Myocyte (in vitro differentiated cells): ENCODE results near the gene PLS1. TPM values are rescaled to one million over a fixed set of nuclear protein-coding genes. Genes with fewer than 3 reads are reported as not detected.
"Not testable (repeated sequence)": the region's sequence is repeated elsewhere in the genome, so short reads cannot be mapped to it uniquely, and the experiment has no call there.

Experiments used
- DNase-seq: peaks from one replicate; pipeline ENCODE4 v3.0.0-alpha.2; 2012; ENCODE audit warnings: low read depth
- polyA plus RNA-seq: library from polyadenylated mRNA; unstranded; fragments of >200 nt; gene quantifications from one replicate; pipeline ENCODE4 v1.2.1, GENCODE V29; 2012; ENCODE audit warnings: missing spikeins
- total RNA-seq: library from RNA; depleted of rRNA; stranded (reverse); fragments of >200 nt; gene quantifications from 2 replicates; pipeline ENCODE4 v1.2.3, GENCODE V29; 2014

PLS1 gene, protein sequence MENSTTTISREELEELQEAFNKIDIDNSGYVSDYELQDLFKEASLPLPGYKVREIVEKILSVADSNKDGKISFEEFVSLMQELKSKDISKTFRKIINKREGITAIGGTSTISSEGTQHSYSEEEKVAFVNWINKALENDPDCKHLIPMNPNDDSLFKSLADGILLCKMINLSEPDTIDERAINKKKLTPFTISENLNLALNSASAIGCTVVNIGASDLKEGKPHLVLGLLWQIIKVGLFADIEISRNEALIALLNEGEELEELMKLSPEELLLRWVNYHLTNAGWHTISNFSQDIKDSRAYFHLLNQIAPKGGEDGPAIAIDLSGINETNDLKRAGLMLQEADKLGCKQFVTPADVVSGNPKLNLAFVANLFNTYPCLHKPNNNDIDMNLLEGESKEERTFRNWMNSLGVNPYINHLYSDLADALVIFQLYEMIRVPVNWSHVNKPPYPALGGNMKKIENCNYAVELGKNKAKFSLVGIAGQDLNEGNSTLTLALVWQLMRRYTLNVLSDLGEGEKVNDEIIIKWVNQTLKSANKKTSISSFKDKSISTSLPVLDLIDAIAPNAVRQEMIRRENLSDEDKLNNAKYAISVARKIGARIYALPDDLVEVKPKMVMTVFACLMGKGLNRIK
- total RNA-seq, result 0.53 and 1.1 TPM in 2 replicates
- 0.32 TPM for polyA plus RNA-seq

DNA sequence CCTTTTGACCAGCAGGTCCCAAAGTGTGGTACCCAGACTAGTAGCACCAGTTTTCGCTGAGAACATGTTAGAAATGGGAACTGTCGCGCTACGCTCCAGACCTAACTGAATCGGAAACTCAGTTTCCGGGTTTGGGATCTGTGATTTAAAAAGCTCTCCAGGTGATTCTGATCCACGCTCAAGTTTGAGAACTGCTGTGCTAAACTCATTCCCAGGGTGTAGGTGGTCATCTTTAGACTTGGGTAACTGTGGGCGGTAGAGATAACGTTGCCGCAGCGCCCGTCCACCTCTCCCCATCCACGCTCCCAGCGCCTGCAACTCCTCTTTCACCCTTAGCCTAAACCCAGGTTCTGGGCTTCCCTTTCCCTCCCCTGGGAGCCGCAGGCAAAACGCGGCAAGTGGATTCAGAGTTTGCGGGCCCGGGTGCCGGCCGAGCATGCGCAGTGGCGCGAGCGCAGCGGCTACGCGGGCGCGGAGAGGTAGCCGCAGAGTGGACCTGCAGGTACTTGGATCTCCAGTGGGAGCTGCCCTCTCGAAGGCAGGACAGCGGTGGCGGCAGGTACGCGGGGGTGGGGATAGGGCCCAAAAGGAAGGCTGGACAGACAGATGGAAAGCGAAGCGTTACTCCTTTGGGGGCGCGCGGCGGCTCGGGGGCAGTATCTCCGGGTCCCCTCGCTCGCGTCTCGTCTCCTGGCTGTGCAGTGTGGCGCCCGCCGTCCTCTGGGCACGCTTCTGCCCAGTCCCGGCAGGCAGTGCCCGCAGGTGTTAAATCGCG lies at the start of gene PLS1:
Gene PLS1, plus strand, starts transcription at position 443 of the 775 bp plus-strand sequence. CDS start 67,845 bp downstream, outside the sequence.
- DNase-seq, result peak; percentile 81

DNA sequence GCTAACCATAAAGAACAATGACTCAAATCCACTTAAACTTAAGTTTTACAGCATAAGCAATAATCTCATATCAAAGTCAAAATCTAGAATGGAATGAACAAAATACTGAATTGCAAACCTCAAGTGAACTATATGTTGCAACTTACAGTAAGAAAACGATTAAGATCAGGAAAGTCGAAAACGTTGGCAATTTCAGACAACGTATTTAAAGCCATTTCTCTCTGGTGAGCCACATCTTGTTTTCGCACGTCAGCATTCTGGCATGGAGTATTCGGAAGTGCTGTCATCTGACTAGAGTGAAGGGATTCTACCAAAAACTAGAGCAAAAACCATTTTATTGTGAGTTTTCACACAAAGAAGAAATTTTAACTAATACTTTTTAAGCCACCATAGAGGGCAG lies 46.2 kb upstream of the PLS1 start:
- no peak for DNase-seq

DNA sequence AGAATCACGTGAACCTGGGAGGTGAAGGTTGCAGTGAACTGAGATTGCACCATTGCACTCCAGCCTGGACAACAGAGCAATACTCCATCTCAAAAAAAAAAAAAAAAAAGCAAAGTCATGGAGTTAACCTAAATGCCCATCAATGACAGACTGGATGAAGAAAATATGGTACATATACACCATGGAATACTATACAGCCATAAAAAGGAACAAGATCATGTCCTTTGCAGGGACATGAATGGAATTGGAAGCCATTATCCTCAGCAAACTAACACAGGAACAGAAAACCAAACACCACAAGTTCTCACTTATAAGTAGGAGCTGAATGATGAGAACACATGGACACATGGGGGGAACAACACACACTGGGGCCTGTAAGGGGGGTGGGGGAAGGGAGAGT lies 43.6 kb upstream of the PLS1 start:
- not testable (repeated sequence) for DNase-seq

DNA sequence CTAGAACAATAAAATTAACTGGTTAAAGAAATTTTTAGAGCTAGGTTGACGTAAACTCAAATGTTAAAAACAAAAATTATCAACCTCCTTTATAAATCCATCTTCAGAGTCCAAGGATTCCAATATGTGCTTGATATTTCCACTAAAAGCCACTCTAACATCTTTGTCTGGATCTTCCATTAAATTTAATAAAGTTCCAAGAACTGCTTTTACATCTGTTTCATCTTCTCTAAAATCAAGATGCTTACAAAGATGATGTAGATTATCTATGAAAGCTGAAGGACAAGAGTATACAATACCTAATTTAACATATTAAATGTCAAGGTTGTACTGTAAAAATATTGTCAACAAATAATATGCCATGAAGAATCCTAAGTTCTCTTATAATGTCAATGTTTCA lies 42.5 kb upstream of the PLS1 start:
- DNase-seq, result no peak

DNA sequence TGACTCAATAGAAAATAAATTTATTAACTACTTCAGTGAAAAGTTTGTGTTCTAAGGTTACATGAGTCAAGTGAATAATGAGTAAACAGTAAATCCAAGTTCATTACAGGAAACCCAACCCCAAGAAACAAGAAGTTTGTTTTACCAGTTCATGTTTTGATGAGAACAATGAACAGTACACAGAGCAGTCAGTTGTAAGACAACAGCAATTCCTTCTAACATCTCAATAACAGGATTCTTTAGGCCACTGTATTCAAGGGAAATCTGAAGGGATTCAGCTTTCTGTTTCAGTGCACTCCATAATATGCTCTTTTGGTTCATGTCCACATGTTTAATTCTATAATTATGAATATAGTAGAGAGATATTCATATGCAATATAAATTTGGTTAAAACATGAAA lies 36.1 kb upstream of the PLS1 start:
- no peak for DNase-seq

DNA sequence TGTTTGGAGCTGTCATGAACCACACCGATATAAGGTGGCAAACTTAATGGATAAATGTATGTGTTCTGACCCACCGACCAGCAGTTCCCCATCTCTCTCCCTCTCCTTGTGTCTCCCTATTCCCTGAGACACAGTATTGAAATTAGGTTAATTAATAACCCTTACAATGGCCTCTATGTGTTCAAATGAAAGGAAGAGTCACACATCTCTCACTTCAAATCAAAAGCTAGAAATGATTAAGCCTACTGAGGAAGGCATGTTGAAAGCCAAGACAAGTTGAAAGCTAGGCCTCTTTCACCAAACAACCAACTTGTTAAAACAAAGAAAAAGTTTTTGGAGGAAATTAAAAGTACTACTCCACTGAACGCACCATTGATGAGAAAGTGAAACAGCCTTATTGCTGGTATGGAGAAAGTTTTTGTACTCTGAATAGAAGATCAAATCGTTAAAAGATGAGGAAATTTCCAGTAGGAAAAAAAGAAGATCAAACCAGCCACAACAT lies 32.6 kb upstream of the PLS1 start:
- DNase-seq, result no peak

DNA sequence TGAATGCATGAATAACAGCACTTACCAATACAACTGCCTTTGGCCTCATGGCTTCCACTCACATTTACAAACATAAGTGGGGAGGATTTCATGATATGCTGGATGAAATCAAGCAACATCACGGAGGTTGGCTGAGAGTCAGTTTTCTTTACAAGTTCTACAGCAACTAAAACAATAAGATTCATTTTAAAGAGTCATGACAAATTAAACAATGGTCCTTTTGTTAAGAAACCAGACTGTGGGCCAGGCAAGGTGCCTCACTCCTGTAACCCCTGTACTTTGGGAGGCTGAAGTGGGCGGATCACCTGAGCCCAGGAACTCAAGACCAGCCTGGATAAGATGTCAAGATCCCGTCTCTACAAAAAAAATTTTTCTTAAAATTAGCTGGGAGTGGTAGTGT lies 30.1 kb upstream of the PLS1 start:
- DNase-seq, result no peak

DNA sequence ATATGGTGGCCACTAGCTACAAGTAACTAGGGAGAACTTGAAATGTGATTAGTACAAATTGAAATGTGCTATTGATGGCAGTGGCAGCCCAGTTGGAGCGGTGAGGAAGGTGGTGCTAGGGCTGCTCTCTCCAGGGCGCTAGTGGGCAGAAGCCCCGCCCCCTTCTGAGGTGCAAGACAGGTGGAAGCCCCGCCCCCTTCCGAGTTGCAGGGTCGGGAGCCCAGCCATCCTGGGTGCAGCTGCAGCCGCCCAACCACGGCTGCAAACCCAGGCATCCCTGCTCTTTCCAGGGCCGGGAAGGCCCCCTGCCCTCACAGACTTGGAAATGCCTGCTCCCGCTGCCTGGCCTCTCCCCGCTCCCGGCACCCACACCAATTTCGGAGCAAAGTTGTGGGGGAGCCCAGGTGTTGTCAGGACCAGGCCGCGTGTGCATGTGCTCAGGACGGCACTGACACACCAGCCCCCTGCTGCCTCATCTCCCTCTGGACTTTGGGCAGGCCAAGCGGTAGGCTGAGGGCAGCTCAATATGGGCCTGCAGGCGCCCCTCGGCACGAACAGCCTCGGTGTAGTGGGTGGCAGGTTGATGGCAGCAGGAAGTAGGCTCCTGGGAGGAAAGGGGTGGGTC lies 27.7 kb upstream of the PLS1 start:
- no peak for DNase-seq

DNA sequence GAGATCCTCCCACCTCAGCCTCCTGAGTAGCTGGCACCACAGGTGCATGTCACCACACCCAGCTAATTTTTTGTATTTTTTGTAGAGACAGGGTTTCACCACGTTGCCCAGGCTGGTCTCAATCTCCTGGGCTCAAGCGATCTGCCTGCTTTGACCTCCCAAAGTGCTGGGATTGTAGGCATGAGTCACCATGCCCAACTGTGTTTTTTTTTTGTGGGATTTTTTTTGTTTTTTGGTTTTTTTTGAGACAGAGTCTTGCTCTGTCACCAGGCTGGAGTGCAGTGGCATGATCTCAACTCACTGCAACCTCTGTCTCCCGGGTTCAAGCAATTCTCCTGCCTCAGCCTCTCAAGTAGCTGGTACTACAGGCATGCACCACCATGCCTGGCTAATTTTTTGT lies 26.8 kb upstream of the PLS1 start:
- DNase-seq, result peak; percentile 14

DNA sequence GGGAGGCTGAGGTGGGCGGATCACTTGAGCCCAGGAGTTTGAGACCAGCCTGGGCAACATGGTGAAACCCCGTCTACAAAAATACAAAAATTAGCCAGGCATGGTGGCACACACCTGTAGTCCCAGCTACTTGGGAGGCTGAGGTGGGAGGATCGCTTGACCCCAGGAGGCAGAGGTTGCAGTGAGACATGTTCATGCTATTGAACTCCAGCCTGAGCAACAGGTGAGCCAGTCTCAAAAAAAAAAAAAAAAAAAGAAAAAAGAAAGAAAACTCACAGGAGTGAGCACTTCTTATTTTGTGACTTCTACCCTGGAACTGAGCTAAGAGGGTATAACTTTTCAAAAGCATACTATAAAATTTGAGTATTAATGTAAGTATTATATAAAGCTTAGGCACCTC lies 22.0 kb upstream of the PLS1 start:
- DNase-seq, result not testable (repeated sequence)

DNA sequence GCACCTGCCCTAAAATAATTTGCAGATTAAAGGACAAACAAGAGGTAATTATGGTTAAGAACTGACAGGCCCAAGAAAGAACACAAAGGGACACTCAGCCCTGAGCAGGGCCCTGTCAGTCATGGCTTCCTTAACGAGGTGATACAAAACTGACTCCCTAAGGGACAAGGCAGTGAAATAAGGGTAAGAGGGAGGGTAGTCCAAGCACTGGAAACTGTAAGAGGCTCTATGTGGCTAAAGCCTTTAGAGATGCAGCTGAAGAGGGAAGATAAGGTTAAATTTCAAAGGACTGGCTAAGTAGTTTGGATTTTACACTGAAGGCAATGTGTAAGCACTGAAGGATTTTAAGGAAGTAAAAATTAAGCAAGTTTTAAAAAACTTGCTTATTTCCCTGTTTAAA lies 21.5 kb upstream of the PLS1 start:
- no peak for DNase-seq

DNA sequence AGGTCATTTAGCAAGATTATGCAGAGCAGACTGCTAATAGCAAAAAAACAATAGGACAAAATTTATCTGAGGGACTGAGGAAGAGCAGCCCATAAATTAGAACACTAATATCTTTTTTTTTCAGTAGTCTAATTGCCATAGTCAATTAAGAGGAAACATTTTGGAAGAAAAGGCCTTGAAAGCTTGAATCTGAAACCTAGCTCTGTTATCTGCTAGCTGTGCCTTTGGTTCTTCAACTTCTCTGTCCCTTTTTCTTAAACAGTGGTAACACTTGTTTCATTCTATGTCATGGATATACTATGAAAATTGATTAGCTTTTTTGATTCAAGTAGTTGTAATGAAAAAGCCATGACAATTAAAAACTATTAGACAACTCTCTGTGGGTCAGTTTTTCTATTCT lies 19.4 kb upstream of the PLS1 start:
- no peak for DNase-seq

DNA sequence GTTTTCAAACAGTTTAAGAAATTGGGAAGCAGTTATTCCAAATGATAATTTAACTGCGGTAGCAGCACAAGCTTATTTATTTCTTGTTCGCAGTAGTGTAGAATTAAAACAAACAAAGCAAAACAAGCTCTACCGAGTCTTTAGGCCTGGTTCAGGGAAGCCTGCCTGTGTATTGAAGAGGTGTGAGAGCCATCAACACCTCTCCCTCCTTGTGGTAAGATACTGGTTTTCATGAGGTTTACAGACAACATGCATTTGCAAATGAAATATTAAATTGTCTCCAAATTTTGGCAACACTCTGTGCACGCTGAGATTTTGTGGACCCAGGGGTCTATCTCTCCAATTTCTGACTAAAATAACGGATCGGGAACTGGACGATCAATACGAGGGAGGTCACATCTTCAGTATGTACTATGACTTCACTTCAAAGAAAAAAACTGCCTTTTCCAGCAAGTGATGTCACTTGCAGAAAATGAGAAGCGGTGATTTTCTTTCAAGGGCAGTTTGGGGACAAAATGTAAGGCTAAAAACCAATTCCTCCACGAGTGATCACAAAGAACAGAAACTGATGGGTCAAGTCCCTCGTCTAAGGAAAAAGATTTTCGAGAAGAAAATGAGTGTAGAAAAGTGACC lies 18.4 kb upstream of the PLS1 start:
- no peak for DNase-seq

DNA sequence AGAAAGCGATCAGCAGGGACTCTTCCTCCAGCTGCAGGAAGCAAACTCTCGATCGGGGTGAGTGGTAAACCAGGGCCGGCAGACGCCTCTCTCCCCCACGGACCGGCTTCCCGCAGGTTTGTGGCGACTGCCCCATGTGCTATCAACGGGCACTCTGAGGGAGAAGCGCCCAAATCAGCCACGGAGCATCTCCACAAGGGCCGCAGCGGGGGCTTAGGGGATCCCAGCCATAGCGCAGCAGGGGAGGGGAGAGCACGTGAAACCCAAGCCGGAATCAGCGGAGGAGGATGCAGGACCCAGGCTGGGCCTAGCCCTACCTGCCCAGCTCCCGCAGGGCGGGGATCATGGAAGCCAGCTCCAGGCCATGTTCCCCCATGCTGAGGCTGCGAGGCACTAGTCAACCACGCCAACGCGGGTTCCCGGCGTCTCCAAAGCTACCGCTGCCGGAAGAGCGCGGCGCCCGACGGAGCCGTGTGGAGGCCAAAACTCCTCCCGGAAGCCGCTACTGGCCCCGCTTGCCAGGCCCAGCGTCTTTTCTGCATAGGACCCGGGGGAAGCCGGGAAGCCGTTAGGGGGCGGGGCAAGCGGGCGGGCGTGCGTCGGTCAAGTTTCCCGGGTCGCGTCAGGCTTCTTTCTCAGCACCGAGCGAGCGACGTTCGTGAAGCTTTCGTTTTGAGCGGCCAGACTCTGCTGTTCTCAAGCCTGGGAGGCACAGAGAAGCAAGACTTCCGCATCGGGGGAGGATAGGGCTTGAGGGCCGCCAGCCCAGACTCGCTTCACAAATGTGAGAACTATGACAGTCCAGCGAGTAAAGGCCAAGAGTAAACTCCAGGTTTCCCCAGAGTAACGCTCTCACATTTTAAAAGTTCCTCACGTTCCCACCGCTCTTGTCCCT lies 17.6 kb upstream of the PLS1 start, which contains the start of gene ATR:
Gene ATR, minus strand, starts transcription at position 405 of the 895 bp plus-strand sequence. Its CDS starts 29 bp downstream, at position 376.
- DNase-seq, result peak; percentile 98

DNA sequence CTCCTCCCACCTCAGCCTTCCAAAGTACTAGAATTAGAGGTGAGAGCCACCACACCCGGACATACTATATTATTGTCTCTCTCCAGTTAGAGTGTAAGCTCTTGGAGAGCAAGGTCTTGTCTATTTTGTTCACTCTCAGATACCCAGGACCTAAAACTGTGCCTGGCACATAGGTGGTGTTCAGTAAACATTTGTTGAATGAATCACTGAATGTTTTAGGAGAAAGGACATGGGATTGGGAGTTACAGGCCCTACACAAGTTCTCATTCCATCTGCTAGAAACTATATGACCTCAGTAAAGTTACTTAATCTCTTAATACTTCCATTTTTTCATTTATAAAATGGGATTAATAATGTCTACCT lies 16.2 kb upstream of the PLS1 start:
- DNase-seq, result no peak

DNA sequence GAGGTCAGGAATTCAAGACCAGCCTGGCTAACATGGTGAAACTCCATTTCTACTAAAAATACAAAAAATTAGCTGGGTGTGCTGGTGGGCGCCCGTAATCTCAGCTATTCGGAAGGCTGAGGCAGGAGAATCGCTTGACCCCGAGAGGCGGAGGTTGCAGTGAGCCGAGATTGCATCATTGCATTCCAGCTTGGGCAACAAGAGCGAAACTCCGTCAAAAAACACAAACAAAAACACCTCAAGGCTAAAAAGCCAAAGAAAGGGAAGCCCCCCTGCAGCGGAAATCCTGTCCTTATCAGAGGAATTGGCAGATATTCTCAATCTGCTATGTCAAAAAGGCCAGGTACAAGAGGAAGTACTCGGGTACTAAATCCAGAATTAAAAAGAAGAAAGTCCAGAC lies 15.1 kb upstream of the PLS1 start:
- not testable (repeated sequence) for DNase-seq

DNA sequence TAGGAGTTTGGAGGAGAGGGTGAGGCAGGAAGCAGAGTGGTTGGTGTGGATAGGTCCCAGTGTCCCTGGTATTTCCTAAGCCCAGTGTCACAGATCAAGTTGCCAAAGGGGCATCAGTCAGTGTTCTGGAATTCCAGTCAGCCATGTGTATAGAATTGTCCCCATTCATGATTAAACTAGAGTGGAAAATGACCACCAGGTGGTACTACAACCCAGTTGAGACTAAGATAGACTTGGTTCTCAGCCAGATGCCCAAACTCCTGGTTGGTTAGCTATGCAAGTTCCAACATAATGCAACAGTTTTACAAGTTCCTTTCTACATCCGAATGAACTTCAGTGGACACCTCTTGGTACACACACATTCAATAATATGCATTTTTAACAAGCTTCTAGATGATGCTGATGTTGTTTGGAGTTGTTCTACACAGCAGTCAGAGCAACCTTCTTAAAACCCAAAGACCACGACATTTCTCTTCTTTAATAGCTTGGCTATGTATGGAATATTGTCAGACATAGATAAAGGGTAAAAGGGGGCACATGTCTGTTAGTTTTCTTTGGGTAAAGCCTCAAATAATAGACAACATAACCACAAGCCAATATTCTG lies 9.3 kb upstream of the PLS1 start:
- DNase-seq, result peak; percentile 85

DNA sequence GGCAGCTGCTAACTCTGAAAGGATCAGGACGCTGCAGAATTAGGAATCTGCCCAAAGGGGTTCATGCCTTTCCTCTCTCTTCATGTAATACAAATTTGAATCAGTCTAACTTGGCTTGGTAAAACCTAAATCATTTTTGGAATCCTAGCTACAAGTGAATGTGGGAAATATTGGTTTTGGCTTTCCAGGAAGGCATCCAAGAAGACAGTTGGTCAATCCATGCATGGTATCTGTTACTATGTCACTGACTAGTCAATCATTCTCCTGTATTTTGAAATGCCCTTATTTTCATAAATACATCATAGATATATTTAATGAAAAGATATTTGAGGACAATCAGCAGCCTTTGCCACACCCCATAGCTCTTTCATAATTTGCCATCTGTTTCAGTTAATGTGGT lies 7.5 kb upstream of the PLS1 start:
- peak; percentile 26 for DNase-seq

DNA sequence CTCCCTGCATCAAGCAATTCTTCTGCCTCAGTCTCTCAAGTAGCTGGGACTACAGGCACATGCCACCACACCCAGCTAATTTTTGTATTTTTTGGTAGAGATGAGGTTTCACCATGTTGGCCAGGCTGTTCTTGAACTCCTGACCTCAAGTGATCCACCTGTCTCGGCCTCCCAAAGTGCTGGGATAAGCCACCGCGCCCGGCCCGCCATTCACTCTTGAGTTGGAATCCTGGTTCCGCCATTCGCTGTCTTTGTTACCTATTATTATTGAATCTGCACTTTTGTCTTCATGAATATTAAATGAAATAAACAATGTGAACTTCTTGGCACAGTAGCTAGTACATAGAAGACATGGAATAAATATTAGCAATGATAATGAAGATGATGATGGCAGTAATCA lies 3.9 kb upstream of the PLS1 start:
- not testable (repeated sequence) for DNase-seq
